Endothelial cell (in vitro differentiated cells): ENCODE data around the gene ZDHHC21. TPM values are rescaled to one million over a fixed set of nuclear protein-coding genes. Genes with fewer than 3 reads are reported as not detected.
"Not testable (repeated sequence)": the region's sequence is repeated elsewhere in the genome, so short reads cannot be mapped to it uniquely, and the experiment has no call there.

ENCODE experiments used
- DNase-seq: peaks from one replicate; pipeline ENCODE4 v3.0.0; 2021; ENCODE audit warnings: low spot score
- H3K27ac Mint-ChIP-seq: one replicate; pipeline ENCODE4 v1.8.0; 2021; ENCODE audit warnings: mixed read lengths, inconsistent platforms; ENCODE audit not compliant: unreplicated experiment
- H3K27me3 Mint-ChIP-seq: one replicate; pipeline ENCODE4 v1.8.0; 2021; ENCODE audit warnings: mild to moderate bottlenecking, moderate library complexity, mixed read lengths, inconsistent platforms; ENCODE audit not compliant: unreplicated experiment
- H3K36me3 Mint-ChIP-seq: one replicate; pipeline ENCODE4 v1.8.0; 2021; ENCODE audit warnings: mild to moderate bottlenecking, low read depth, mixed read lengths, inconsistent platforms; ENCODE audit not compliant: unreplicated experiment
- H3K4me1 Mint-ChIP-seq: one replicate; pipeline ENCODE4 v1.8.0; 2021; ENCODE audit warnings: mild to moderate bottlenecking, mixed read lengths, inconsistent platforms; ENCODE audit not compliant: unreplicated experiment
- H3K4me3 Mint-ChIP-seq: one replicate; pipeline ENCODE4 v1.8.0; 2021; ENCODE audit warnings: mild to moderate bottlenecking, mixed read lengths, inconsistent platforms; ENCODE audit not compliant: unreplicated experiment
- H3K9me3 Mint-ChIP-seq: one replicate; pipeline ENCODE4 v1.8.0; 2021; ENCODE audit warnings: mixed read lengths, inconsistent platforms; ENCODE audit not compliant: unreplicated experiment
- CTCF ChIP-seq: fragments of 200-600 bp; sonication (generic); IDR thresholded peaks from one replicate; pipeline ENCODE4 v1.5.0; 2021; ENCODE audit warnings: antibody characterized with exemption; ENCODE audit not compliant: unreplicated experiment
- total RNA-seq: library from RNA; stranded (reverse); fragmentation: NEBNext Ultra II Directional; extraction: Animal tissue kit (Norgen Biotek cat#: 25700); gene quantifications from one replicate; pipeline ENCODE4 v1.2.1, GENCODE V29; 2021; ENCODE audit not compliant: unreplicated experiment

ZDHHC21 gene
- total RNA-seq, 1 donor from 2014 or later, result 16.5 TPM

DNA sequence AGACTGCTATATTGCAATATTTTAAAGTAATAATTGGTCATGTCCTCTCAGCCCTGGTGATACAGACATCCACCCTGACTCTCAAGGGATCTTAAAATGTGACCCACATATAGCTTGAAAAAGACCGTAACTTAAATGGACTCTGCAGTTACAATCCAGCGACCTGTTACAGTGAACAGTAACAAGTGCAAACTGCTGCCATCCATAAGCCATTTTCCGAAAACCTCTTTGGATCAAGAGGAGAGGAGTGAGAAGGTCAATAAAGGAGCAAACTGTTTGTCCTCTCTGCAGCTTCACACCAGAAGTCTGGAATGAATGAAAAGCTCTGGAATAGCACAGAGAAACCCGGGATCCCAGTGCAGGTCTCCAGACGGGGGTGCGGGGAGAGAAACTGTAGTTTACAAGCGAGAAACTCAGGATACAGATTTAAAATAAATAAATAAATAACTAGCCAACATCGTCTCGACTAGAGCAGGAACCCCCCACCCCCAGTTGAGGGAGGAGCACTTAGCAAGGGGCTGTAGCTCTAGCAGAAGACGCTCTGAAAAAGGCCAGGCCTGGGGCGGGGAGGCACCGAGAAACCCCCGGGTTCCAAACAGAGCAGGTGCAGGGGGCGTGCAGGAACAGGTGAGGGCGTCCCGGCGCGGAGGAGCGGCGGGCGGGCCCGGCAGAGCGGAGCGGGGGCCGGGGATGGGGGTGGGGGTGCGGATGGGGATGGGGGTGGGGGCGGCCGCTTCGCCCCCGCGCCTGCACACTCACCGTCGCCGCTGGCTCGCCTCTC lies 572 bp downstream of the ZDHHC21 start:
- Mint-ChIP-seq H3K4me1 (peaks cover 22% of the 10 kb centered on the region), H3K27me3 (peaks cover 10% of the 10 kb centered on the region), H3K27ac (no peak overlapping the region), H3K9me3 (no peaks in the 10 kb centered on the region), H3K4me3 (peak overlapping the region; percentile 98), H3K36me3 (peaks cover 10% of the 10 kb centered on the region)
- DNase-seq, result peak; percentile 19
- no peak for TF ChIP-seq CTCF

DNA sequence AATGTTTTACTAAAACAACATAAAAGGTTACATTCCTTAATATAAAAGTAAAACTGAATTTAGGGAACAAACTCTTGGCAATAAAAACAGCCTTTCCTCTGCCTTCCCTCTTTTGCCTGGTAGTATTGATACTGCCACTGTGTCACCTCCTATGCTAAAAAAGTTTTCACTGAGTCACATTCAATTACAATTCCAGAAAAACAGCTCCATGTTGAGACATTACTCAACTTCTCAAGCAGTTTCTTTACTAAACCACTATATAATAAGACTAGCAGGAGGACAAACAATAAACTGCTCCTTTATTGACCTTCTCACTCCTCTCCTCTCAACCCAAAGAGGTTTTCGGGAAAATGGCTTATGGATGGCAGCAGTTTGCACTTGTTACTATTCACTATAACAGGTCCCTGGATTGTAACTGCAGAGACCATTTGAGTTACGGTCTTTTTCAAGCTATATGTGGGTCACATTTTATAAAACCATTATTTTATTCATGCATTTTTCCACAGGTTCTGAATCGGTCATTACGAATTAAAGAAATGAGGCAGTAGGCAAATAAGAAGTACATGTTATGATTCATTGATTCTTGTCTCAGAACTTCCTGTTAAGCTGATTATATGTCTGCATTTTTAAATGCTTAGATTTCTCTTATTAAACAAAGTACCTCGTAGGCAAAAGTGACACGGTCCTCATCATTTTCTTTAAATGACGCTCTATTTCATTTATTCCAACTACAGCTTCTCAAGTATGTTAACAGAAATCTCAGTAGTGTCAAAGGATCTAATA lies 2.1 kb downstream of the ZDHHC21 start:
- peaks cover 10% of the 10 kb centered on the region for H3K27me3 Mint-ChIP-seq
- H3K4me3 Mint-ChIP-seq, result no peak overlapping the region
- H3K36me3 Mint-ChIP-seq, result peaks cover 14% of the 10 kb centered on the region
- H3K4me1 Mint-ChIP-seq, result peaks cover 22% of the 10 kb centered on the region
- H3K9me3 Mint-ChIP-seq, result no peaks in the 10 kb centered on the region
- no peak for DNase-seq
- TF ChIP-seq CTCF, result no peak
- H3K27ac Mint-ChIP-seq, result no peak overlapping the region

DNA sequence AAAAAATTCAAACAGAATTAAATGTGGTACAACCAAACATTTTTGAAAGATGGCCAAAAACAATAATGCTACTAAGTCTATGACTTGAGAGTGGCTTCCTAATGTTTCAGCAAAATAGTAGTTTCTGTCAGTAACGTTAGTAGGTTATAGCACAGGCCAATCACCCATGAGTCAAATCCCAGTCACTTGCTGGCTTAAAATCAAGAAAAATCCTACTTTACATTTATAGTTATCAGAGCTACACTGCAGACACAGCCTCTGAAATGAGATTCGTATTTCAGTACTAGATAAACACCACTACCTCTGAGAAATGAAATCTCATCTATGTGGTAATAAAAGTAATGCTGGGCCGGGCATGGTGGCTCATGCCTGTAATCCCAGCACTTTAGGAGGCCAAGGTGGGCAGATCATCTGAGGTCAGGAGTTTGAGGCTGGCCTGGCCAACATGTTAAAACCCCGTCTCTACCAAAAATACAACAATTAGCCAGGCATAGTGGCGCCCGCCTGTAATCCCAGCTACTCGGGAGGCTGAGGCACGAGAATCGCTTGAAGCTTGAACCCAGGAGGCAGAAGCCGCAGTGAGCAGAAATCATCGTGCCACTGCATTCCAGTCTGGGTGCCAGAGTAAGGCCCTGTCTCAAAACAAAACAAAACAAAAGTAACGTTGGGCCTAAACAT lies 6.1 kb downstream of the ZDHHC21 start:
- no peaks in the 10 kb centered on the region for H3K9me3 Mint-ChIP-seq
- TF ChIP-seq CTCF, result no peak
- no peak overlapping the region for H3K27ac Mint-ChIP-seq
- peaks cover 4% of the 10 kb centered on the region for H3K27me3 Mint-ChIP-seq
- H3K4me3 Mint-ChIP-seq, result no peak overlapping the region
- DNase-seq, result no peak
- H3K4me1 Mint-ChIP-seq, result peaks cover 18% of the 10 kb centered on the region
- H3K36me3 Mint-ChIP-seq, result peaks cover 29% of the 10 kb centered on the region

- Mint-ChIP-seq H3K36me3 (peaks cover 38% of the 10 kb centered on the region), H3K4me1 (peaks cover 20% of the 10 kb centered on the region), H3K4me3 (no peak overlapping the region), H3K27ac (no peak overlapping the region), H3K9me3 (no peaks in the 10 kb centered on the region), H3K27me3 (peaks cover 4% of the 10 kb centered on the region)
- TF ChIP-seq CTCF, result no peak
- DNase-seq, result no peak
These were observed 7.1 kb downstream of the ZDHHC21 start for GRCh38 chr9:14686168-14686567.

- H3K27ac Mint-ChIP-seq, result peak overlapping the region; percentile 59
- H3K27me3 Mint-ChIP-seq, DNase-seq, H3K9me3 Mint-ChIP-seq: not testable (repeated sequence)
- peaks cover 31% of the 10 kb centered on the region for H3K36me3 Mint-ChIP-seq
- H3K4me1 Mint-ChIP-seq, result peaks cover 26% of the 10 kb centered on the region
- H3K4me3 Mint-ChIP-seq, result peak overlapping the region; percentile 70
These were observed 10.6 kb downstream of the ZDHHC21 start for GRCh38 chr9:14682616-14683015.
